Mucosa of descending colon (tissue), 3 donors: ENCODE measurements around the gene PLIN3. TPM values are rescaled to one million over a fixed set of nuclear protein-coding genes. Genes with fewer than 3 reads are reported as not detected.
"Not testable (repeated sequence)": the region's sequence is repeated elsewhere in the genome, so short reads cannot be mapped to it uniquely, and the experiment has no call there.

Source experiments
- ATAC-seq: fragments of 200-7000 bp; cut with Tn5 transposase; one replicate; pipeline ENCODE4 v1.9.1; 2020; ENCODE audit warnings: mild to moderate bottlenecking, moderate library complexity
- DNase-seq, 3 donors: peaks; one replicate each; pipeline ENCODE4 v3.0.0-alpha.2; 2020
- H3K36me3 ChIP-seq: fragments of 200-600 bp; one replicate; pipeline ENCODE4 v1.8.0; 2021; ENCODE audit warnings: low read depth, mild to moderate bottlenecking
- H3K4me1 ChIP-seq: fragments of 200-600 bp; one replicate; pipeline ENCODE4 v1.8.0; 2021; ENCODE audit warnings: low read depth, mild to moderate bottlenecking
- H3K4me3 ChIP-seq: fragments of 200-600 bp; one replicate; pipeline ENCODE4 v1.8.0; 2021; ENCODE audit warnings: mild to moderate bottlenecking
- H3K9me3 ChIP-seq: fragments of 200-600 bp; one replicate; pipeline ENCODE4 v1.8.0; 2021; ENCODE audit warnings: mild to moderate bottlenecking
- CTCF ChIP-seq: fragments of 200-600 bp; IDR thresholded peaks from one replicate; pipeline ENCODE4 v1.8.0; 2022; ENCODE audit warnings: antibody characterized with exemption, mild to moderate bottlenecking
- intact Hi-C, 2 donors: fragments of 100-400 bp; cut with DNase I in 1 of 2; cut with micrococcal nuclease in 1 of 2; formaldehyde crosslinking; loops; one replicate each; pipeline versions ENCODE4 v1.11.0 to v1.11.1; 2022; cut with DNase I, micrococcal nuclease
- total RNA-seq, 3 donors: library from RNA; stranded (reverse); fragmentation: NEBNext Ultra II Directional in 2 of 3; extraction: Animal tissue kit (Norgen Biotek cat#: 25700) in 2 of 3; gene quantifications; one replicate each; pipeline versions ENCODE4 v1.2.1 to v1.2.4, GENCODE V29; 2021 to 2023
- donor health status: DM: no; HTN: no; CAD: no; lungs with moderate emphysema.
- donor health status: DM: no; HTN: no; CAD: no.
- donor health status: DM: no; HTN: yes; CAD: no.

Gene PLIN3
- total RNA-seq, 3 donors from 2014 or later: 77.3 to 125 (median 108) TPM

- DNase-seq (peak in 1 of 3 donors; percentile 51), ATAC-seq (peak; percentile 29)
- peak overlapping the region; percentile 90 for H3K4me3 ChIP-seq
- intact Hi-C loops: no loop called here
- no peaks in the 10 kb centered on the region for H3K36me3 ChIP-seq
- no peak for TF ChIP-seq CTCF
- H3K4me1 ChIP-seq: peaks cover 19% of the 10 kb centered on the region
- no peaks in the 10 kb centered on the region for H3K9me3 ChIP-seq
Observed at GRCh38 chr19:4830768-4831265, 36.6 kb downstream of the PLIN3 start.

DNA sequence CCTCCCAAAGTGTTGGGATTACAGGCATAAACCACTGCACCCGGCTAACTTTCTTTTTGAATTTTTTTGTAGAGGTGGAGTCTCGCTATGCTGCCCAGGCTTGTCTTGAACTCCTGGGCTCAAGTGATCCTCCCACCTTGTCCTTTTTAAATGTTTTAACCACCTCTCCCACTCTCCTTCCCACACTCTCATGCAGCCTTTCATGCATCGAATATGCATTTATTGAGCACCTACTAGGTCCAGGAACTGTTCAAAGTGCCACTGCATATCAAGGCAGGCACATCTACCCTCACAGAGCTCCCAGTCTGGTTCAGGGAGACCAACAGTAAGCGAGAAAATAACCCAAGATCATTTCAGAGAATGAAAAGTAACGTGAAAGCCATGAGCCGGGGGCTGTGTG is 37.1 kb downstream of the PLIN3 start:
- no peaks in the 10 kb centered on the region for H3K36me3 ChIP-seq
- H3K9me3 ChIP-seq: no peaks in the 10 kb centered on the region
- TF ChIP-seq CTCF: no peak
- DNase-seq (no peak), ATAC-seq (no peak)
- peaks cover 15% of the 10 kb centered on the region for H3K4me1 ChIP-seq
- H3K4me3 ChIP-seq: no peak overlapping the region
- intact Hi-C loops: no loop called here

DNA sequence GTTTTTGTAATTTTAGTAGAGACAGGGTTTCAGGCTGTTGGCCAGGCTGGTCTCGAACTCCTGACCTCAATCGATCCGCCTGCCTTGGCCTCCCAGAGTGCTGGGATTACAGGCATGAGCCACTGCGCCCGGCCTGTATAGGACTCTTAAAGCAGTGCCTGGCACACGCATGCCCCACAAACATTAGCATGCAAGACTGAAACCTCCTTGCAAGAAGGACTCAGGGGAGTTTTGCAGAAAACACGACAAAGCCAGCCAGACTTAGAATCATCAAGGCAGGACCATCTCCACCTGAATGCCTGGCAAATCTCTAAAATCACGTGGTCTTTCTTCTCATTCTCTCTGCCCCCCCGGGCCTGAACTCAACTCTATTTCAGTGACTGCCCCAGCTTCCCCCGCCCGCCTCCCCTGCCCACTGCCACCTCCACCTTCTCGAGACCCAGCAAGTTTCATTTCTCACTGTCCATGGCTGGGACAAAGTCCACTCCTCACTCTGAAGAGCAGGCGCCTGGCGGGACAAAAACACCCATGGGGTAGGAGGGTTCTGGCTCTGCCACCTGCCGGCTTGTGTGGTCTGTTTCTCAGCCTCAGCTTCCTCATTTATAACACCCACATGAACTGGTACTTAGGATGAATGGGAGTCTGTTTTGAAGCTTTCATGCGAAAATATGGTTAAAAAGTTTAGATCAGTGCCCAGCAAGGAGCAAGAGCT is 38.3 kb downstream of the PLIN3 start:
- TF ChIP-seq CTCF: no peak
- peak; percentile 58 for ATAC-seq

DNA sequence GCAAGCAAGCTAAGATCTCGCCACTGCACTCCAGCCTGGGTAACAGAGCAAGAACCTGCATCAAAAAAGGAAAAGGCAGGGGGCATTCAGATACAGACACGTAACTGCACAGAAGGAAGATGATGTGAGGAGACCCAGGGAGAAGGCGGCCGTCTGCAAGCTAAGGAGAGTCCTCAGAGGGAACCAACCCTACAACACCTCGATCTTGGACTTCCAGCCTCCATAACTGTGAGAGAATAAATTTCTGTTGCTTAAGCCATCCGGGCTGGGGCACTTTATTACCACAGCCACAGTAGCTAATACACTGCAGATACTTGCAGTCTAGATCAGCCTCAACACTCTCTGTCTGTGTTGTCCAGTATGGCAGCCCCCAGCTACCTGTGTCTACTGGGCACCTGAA is 43.9 kb downstream of the PLIN3 start:
- TF ChIP-seq CTCF: no peak
- no peak overlapping the region for H3K4me3 ChIP-seq
- no peaks in the 10 kb centered on the region for H3K4me1 ChIP-seq
- no peak for ATAC-seq
- H3K36me3 ChIP-seq: no peaks in the 10 kb centered on the region
- DNase-seq: no peak
- intact Hi-C loops: no loop called here
- no peaks in the 10 kb centered on the region for H3K9me3 ChIP-seq

More for the DNA sequence above, 38.3 kb downstream of the PLIN3 start:
- Histone ChIP-seq H3K36me3 (no peaks in the 10 kb centered on the region), H3K4me1 (peaks cover 13% of the 10 kb centered on the region), H3K4me3 (no peak overlapping the region), H3K9me3 (no peaks in the 10 kb centered on the region)
- peak in 2 of 3 donors; percentile 62 to 65 for DNase-seq
- intact Hi-C loops: no loop called here

DNA sequence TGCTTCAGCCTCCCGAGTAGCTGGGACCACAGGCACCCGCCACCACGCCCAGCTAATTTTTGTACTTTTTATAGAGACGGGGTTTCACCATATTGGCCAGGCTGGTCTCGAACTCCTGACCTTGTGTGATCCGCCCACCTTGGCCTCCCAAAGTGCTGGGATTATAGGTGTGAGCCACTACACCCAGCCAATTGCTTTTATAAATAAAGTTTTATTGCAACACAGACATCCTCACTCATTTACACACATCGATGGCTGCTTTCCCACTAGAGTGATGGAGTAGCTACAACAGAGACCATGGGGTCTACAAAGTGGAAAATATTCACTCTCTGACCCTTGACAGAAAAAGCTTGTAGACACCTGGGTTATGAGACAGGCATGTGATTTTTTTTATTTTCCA is 45.1 kb downstream of the PLIN3 start:
- DNase-seq, H3K9me3 ChIP-seq, H3K36me3 ChIP-seq, H3K4me1 ChIP-seq, intact Hi-C loops, H3K4me3 ChIP-seq, ATAC-seq: not testable (repeated sequence)

GRCh38 chr19:4821265-4821664 is 46.2 kb downstream of the PLIN3 start:
- Histone ChIP-seq H3K4me1 (no peaks in the 10 kb centered on the region), H3K36me3 (no peaks in the 10 kb centered on the region), H3K4me3 (no peak overlapping the region), H3K9me3 (no peaks in the 10 kb centered on the region)
- intact Hi-C loops: no loop called here
- DNase-seq: no peak
- TF ChIP-seq CTCF: no peak
- no peak for ATAC-seq
